Keratinocyte (primary cell): ENCODE results near the gene CPNE4.

Experiments
- CTCF ChIP-seq, 3 experiments: IDR thresholded peaks in 1 of 3; conservative IDR thresholded peaks in 1 of 3; optimal IDR thresholded peaks in 1 of 3; 2 replicates in 2 of 3; 3 replicates in 1 of 3; pipeline versions ENCODE3 to v1.5.1; 2011; ENCODE audit warnings: low read length in 3 of 3, mild to moderate bottlenecking in 3 of 3, moderate library complexity in 2 of 3, control low read depth in 1 of 3, inconsistent platforms in 1 of 3; ENCODE audit not compliant: insufficient read depth in 2 of 3; ENCODE audit errors: extremely low read depth in 1 of 3
- EZH2 ChIP-seq: IDR thresholded peaks from one replicate; pipeline ENCODE4 v1.6.1; 2012; ENCODE audit warnings: inconsistent platforms, mild to moderate bottlenecking, low read length, moderate library complexity

GRCh38 chr3:132062535-132062934 is 27.7 kb upstream of the CPNE4 start:
- TF ChIP-seq CTCF (optimal IDR thresholded peaks at IDR 0.05 in 1 of 3, IDR thresholded peaks at IDR 0.05 in 1 of 3, conservative IDR thresholded peaks at IDR 0.05 in 1 of 3; ENCODE audit: extremely low read depth in 1 of 3, insufficient read depth in 2 of 3, low read length in 3 of 3) (no peak), EZH2 (no peak)
